Upper lobe of right lung (tissue), 1 donor: ENCODE data around the gene KANK3. TPM values are rescaled to one million over a fixed set of nuclear protein-coding genes. Genes with fewer than 3 reads are reported as not detected.
"Not testable (repeated sequence)": the region's sequence is repeated elsewhere in the genome, so short reads cannot be mapped to it uniquely, and the experiment has no call there.

ENCODE experiments used
- ATAC-seq: fragments of 200-7000 bp; cut with Tn5 transposase; one replicate; pipeline ENCODE4 v1.9.1; 2020; ENCODE audit warnings: mild to moderate bottlenecking, moderate library complexity
- DNase-seq: peaks from one replicate; pipeline ENCODE4 v3.0.0-alpha.2; 2020
- H3K27ac ChIP-seq: fragments of 200-600 bp; one replicate; pipeline ENCODE4 v1.8.0; 2022
- H3K27me3 ChIP-seq: fragments of 200-600 bp; one replicate; pipeline ENCODE4 v1.8.0; 2022; ENCODE audit warnings: mild to moderate bottlenecking
- H3K36me3 ChIP-seq: fragments of 200-600 bp; one replicate; pipeline ENCODE4 v1.8.0; 2022
- H3K4me1 ChIP-seq: fragments of 200-600 bp; one replicate; pipeline ENCODE4 v1.8.0; 2022
- H3K4me3 ChIP-seq: fragments of 200-600 bp; one replicate; pipeline ENCODE4 v1.8.0; 2022; ENCODE audit warnings: mild to moderate bottlenecking
- H3K9me3 ChIP-seq: fragments of 200-600 bp; one replicate; pipeline ENCODE4 v1.8.0; 2022
- CTCF ChIP-seq: fragments of 200-600 bp; IDR thresholded peaks from one replicate; pipeline ENCODE4 v1.8.0; 2022; ENCODE audit warnings: antibody characterized with exemption
- intact Hi-C: fragments of 100-400 bp; cut with DNase I; formaldehyde crosslinking; loops from one replicate; pipeline ENCODE4 v1.11.0; 2022
- total RNA-seq: library from RNA; stranded (reverse); fragmentation: NEBNext Ultra II Directional; extraction: Animal tissue kit (Norgen Biotek cat#: 25700); gene quantifications from one replicate; pipeline ENCODE4 v1.2.1, GENCODE V29; 2021
- donor health status: DM: no; HTN: yes; CAD: no; lungs with severe emphysema.

Gene KANK3
- total RNA-seq, 1 donor from 2014 or later, result 54.0 TPM

GRCh38 chr19:8377598-8377997 lies 34.5 kb upstream of the KANK3 start:
- ATAC-seq, result no peak
- Histone ChIP-seq H3K9me3 (no peaks in the 10 kb centered on the region), H3K4me3 (no peak overlapping the region), H3K27me3 (no peaks in the 10 kb centered on the region), H3K4me1 (no peaks in the 10 kb centered on the region), H3K36me3 (no peaks in the 10 kb centered on the region), H3K27ac (no peak overlapping the region)
- DNase-seq, result no peak
- no peak for TF ChIP-seq CTCF
- intact Hi-C loops, result no loop called here

- H3K4me1 ChIP-seq, intact Hi-C loops, H3K4me3 ChIP-seq, H3K27me3 ChIP-seq, H3K9me3 ChIP-seq, H3K27ac ChIP-seq, H3K36me3 ChIP-seq, ATAC-seq, DNase-seq: not testable (repeated sequence)
These were observed 33.4 kb upstream of the KANK3 start for GRCh38 chr19:8376373-8376974.

- H3K36me3 ChIP-seq, DNase-seq, H3K27me3 ChIP-seq, H3K9me3 ChIP-seq, intact Hi-C loops, H3K4me1 ChIP-seq, H3K27ac ChIP-seq, H3K4me3 ChIP-seq, ATAC-seq: not testable (repeated sequence)
These were observed 32.7 kb upstream of the KANK3 start for GRCh38 chr19:8375766-8376165.

- intact Hi-C loops, result no loop called here
- ATAC-seq (peak; percentile 52), DNase-seq (no peak)
- TF ChIP-seq CTCF, result no peak
- H3K9me3 ChIP-seq, result no peaks in the 10 kb centered on the region
- no peak overlapping the region for H3K4me3 ChIP-seq
- no peak overlapping the region for H3K27ac ChIP-seq
- H3K4me1 ChIP-seq, result no peaks in the 10 kb centered on the region
- H3K36me3 ChIP-seq, result no peaks in the 10 kb centered on the region
- H3K27me3 ChIP-seq, result no peaks in the 10 kb centered on the region
These were observed 31.1 kb upstream of the KANK3 start for GRCh38 chr19:8373867-8374813.

- H3K9me3 ChIP-seq, result no peaks in the 10 kb centered on the region
- H3K27ac ChIP-seq, result no peak overlapping the region
- ATAC-seq, result no peak
- no peak overlapping the region for H3K4me3 ChIP-seq
- no peak for DNase-seq
- peaks cover 21% of the 10 kb centered on the region for H3K4me1 ChIP-seq
- TF ChIP-seq CTCF, result no peak
- H3K27me3 ChIP-seq, result no peaks in the 10 kb centered on the region
- no peaks in the 10 kb centered on the region for H3K36me3 ChIP-seq
- intact Hi-C loops, result no loop called here
These were observed 28.1 kb upstream of the KANK3 start for GRCh38 chr19:8371011-8371804.

GRCh38 chr19:8370176-8371010 lies 27.3 kb upstream of the KANK3 start:
- ATAC-seq, result no peak
- H3K4me3 ChIP-seq, result no peak overlapping the region

More at GRCh38 chr19:8370176-8371010, 27.3 kb upstream of the KANK3 start:
- no peak for TF ChIP-seq CTCF
- no peak for DNase-seq
- Histone ChIP-seq H3K36me3 (no peaks in the 10 kb centered on the region), H3K27me3 (no peaks in the 10 kb centered on the region), H3K27ac (no peak overlapping the region), H3K4me1 (peaks cover 21% of the 10 kb centered on the region), H3K9me3 (no peaks in the 10 kb centered on the region)
- intact Hi-C loops, result no loop called here
